C4-2B (cell line): ENCODE data around the gene PCDH15.

Experiments
- H3K27ac ChIP-seq: fragments of 450-650 bp; 2 replicates; pipeline ENCODE4 v1.5.1; 2017
- CTCF ChIP-seq: fragments of 450-650 bp; conservative IDR thresholded peaks from 2 replicates; pipeline ENCODE4 v1.5.1; 2017; ENCODE audit warnings: mild to moderate bottlenecking
- ZFX ChIP-seq: fragments of 450-650 bp; IDR thresholded peaks from 2 replicates; pipeline ENCODE4 v1.6.1; 2017

The PCDH15 gene

GRCh38 chr10:54477738-54478137, 323.3 kb downstream of the PCDH15 start:
- no peak overlapping the region for H3K27ac ChIP-seq

DNA sequence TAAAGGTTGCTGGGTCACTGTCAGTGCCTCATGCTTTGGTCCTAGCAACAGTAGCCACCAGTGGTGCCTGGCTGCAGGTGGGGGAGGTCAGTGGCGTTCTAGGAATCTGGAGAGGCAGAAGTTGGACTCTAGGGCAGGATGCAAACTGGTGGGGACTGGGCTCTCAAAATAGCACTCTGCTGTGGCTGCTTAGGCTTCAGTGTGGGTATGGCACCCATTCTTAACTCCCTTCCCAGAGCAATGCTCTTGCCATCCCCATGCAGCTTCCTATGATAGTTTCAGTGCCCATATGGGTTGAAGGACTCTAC, 330.8 kb downstream of the PCDH15 start:
- H3K27ac ChIP-seq: no peak overlapping the region
- no peak for TF ChIP-seq ZFX
- TF ChIP-seq CTCF: no peak

More at GRCh38 chr10:54477738-54478137, 323.3 kb downstream of the PCDH15 start:
- TF ChIP-seq ZFX (no peak), CTCF (no peak)

- no peak for TF ChIP-seq ZFX
- TF ChIP-seq CTCF: no peak
- no peak overlapping the region for H3K27ac ChIP-seq
Measured at GRCh38 chr10:54469587-54470323, 331.3 kb downstream of the PCDH15 start.

- no peak for TF ChIP-seq CTCF
- no peak for TF ChIP-seq ZFX
- no peak overlapping the region for H3K27ac ChIP-seq
Measured at GRCh38 chr10:54454271-54454670, 346.8 kb downstream of the PCDH15 start.

GRCh38 chr10:54449056-54449455, 352.0 kb downstream of the PCDH15 start:
- TF ChIP-seq CTCF (no peak), ZFX (no peak)
- H3K27ac ChIP-seq: no peak overlapping the region

DNA sequence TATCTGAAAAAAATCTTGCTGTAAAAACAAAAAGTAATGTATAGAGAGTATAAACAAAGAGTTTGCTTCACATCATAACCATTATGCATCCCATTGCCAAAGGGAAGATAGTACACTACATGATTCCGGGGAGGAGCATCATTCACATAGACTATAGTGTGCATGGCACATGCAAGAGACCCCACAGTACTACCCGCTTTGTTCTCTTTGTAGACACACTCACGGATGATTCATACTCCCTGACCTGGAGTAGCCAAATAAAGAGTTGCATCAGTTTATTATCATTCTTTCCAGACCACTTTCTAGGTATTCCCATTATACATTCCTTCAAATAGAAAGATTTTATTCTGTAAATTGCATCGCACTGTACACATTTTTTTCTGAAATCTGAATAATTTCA, 356.9 kb downstream of the PCDH15 start:
- no peak for TF ChIP-seq CTCF
- TF ChIP-seq ZFX: no peak

DNA sequence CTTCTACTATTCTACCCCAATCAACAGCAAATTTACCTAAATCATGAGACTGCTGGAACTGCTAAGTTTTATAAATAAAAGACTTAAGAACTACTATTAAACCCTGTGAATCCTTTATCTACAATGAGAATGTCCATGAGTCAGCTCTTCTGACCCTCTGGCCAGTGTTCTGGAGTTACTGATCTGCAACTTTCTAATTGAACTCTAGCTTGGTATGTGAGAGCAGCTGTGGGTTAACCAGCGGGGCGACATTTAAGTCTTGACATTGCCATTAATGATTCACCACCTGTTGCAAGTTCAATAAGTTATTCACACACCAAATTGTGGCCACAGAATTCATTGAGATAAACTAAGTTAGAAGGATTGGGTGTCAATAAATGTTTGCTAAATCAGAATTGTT, 359.8 kb downstream of the PCDH15 start:
- TF ChIP-seq CTCF (no peak), ZFX (no peak)
- no peak overlapping the region for H3K27ac ChIP-seq

More for the DNA sequence above, 356.9 kb downstream of the PCDH15 start:
- H3K27ac ChIP-seq: no peak overlapping the region
